Neural cell (in vitro differentiated cells): Measurements from ENCODE around the gene HLCS.

Experiments used
- EZH2 ChIP-seq: fragments of 200-600, 300-800 bp; shearing (Covaris generic), sonication (generic); IDR thresholded peaks from 2 replicates; pipeline ENCODE4 v1.6.1; 2014; ENCODE audit warnings: antibody characterized with exemption, low read length, borderline replicate concordance, mild to moderate bottlenecking; ENCODE audit not compliant: insufficient read depth, poor library complexity, severe bottlenecking
- MXI1 ChIP-seq: fragments of 450-650 bp; conservative IDR thresholded peaks from 2 replicates; pipeline ENCODE4 v1.6.1; 2014; ENCODE audit warnings: antibody characterized with exemption, mild to moderate bottlenecking; ENCODE audit not compliant: poor library complexity, severe bottlenecking
- POLR2AphosphoS5 ChIP-seq: IDR thresholded peaks from 2 replicates; pipeline ENCODE4 v1.6.1; 2012

DNA sequence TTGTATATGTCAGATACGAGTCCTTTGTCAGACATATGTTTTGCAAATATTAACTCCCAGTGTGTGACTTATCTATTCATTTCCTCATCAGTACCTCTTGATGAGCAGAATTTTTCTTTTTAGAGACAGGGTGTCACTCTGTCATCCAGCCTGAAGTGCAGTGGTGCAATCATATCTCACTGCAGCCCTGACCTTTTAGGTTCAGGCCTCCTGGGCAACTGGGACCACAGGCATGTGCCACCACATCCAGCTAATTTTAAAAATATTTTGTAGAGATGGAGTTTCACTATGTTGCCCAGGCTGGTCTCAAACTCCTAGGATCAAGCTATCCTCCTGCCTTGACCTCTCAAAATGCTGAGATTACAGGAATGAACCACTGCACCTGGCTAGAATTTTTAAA, 93.0 kb downstream of the HLCS start:
- TF ChIP-seq MXI1, result no peak
- TF ChIP-seq POLR2AphosphoS5, result no peak
- TF ChIP-seq EZH2, result no peak
